GM21576 (cell line): Measurements from ENCODE around the gene ATG2B.

Experiments used
- ATAC-seq: cut with Tn5 transposase; IDR thresholded peaks from one replicate; pipeline ENCODE4 v1.9.1; 2021; ENCODE audit warnings: mild to moderate bottlenecking, moderate library complexity; ENCODE audit not compliant: unreplicated experiment

Gene ATG2B

DNA sequence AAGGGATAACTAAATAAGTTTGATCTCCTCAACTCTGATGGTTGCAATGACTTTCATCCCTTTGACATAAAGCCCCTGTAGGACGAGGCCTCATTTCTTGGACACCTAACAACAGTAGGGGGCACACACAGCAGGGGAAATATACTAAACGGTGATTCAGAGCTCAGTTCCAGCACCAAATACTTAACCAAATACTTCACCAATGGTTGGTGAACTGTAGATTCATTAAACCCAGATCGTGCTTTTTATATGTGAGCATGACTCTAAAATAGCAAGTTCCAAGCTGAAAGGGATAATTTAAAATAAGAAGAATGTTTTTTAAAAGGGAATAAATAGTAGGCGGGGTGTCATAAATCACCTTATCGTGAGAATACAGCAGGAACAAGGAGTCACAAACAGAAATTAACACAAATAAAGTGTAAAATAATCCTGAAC, 53.2 kb downstream of the ATG2B start:
- ATAC-seq, result no peak

DNA sequence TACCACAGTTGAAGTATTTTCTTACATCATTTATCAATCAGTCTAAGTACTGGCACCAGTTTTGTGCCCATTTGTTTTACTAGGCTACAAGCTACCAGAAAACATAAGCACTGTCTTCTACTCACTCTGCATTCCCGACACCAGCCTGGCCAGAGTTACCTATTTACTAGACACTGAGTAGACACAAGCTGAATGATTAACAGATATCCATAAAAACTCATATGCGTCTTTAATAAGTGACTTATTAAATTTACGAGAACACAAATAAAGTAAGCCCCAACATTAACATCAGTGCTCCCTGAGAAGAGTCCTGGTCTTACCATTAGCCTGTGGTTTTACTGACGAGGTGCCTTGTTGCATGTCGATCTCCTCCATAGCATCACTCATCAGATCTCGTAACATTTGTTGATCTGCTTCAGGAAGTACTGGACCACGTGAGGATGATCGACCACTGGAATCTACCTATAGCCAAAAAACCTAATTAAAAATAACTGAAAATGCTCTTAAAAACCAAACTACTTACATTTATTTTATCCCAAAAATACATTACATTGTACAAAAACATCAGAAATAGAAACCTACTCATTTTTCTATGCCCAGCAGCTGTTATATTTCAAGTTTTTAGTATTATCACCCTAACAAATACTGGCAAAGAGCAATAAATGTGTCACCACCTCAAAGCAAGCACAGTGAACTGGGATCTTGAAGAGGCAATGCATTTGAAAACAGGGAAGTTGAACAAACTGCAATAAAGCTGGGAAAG, 53.8 kb downstream of the ATG2B start:
- ATAC-seq, result no peak

DNA sequence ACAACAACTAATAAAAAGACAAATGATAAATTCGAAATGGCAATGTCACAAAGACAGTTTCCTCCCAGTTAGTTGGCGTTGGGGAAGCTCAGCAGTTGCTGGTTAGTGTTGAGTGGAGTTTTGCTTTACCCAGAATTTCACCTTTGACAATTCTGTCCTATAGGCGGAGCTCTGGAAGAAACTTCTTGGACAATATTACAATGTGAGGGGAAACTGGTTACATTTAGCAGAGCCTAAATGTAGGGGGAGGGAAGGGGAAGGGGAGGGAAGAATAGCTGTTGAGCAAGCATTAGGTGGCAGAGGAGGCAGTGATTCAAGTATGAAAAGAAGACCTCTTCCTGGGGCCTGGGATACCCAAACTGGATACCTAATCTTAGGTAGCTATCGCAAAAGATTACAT, 55.7 kb downstream of the ATG2B start:
- no peak for ATAC-seq

DNA sequence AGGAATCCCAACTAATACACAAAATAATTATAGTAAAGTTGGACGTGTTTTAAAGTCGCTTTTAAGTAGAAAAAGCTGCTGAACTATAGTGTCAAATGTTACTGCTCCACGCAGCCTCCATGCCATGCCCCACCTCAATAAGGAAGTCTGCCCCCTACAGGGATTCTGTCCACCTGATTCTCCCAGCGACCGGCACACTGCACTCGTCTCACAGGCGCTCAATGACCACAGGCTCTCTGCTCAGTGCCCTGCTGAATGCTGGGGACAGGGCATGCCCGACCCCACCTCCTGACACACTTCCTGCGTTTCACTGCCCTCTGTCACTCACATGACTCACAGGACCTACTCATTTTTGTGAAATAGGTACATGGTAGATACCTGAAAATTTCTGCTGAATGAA, 58.2 kb downstream of the ATG2B start:
- ATAC-seq, result no peak

DNA sequence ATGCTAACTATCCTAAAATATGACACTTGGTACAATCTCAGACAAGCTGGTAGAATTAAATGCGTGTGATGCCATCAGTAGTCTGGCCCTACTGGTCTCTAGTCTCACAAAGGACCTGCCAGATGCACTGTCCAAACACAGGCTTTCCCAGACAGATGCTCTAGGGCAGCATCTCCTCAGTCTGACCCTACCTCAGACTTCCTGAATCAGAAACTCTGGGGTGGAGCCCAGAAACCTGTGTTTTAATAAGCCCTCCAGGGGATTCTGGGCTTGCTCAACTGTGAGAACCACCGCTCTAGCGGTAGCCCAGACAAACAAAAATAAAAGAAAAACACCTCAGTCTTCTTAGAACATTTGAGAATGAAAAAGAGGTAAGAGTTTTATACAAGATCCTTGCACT, 59.2 kb downstream of the ATG2B start:
- ATAC-seq, result no peak

DNA sequence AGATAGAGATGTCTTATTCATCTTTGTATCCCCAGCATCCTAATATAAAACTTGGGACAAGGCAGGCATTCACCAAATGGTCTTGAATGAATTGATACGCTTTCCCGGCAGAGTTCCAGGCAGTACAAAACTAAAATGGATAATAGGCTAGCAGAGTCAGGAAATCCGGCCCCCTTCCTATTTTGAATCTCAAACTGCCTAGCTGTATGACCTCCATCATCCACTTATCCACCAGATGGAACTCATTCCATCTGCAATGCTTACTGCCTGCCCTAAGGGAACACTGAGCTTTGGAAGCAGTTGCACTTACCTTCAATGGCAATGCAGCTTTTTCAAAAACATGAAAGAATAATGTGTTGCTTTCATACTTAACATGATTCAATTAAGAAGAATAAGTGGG, 63.7 kb downstream of the ATG2B start:
- no peak for ATAC-seq

DNA sequence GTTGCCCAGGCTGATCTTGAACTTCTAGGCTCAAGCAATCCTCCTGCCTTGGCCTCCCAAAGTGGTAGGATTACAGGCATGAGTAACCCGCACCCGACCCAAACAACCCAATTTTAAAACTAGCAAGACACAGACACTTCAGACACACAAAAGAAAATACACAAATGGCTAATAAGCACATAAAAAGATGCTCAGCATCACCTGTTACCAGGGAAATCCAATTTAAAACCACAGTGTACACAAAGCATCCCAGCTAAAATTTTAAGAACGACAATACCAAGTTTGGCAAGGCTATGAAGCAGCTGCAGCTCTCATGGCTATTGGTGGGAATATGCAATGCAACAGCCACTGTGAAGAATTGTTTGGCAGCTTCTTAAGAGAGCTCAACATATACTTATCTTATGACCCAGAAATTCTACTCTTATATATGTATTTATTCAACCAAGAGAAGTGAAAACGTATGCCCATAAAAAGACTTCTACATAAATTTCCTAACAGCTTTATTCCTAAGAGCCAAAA, 65.1 kb downstream of the ATG2B start:
- no peak for ATAC-seq

DNA sequence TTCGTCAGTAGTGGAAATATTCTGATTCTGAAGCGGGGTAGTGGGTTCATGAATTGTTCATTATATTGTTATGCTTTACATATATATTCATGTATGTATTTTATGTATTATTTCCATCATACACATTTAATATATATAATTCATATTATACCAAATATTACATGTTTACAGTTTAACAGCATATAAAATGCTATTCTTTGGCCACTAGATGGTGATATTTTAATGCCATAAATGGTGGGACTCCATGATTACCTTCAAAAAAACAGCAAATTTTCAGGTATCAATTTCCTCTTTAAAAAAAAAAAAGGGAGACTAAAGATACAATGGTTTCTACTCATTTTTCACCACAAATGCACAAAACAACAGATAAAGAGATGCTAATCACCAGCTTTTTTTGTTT, 66.1 kb downstream of the ATG2B start:
- ATAC-seq, result no peak

DNA sequence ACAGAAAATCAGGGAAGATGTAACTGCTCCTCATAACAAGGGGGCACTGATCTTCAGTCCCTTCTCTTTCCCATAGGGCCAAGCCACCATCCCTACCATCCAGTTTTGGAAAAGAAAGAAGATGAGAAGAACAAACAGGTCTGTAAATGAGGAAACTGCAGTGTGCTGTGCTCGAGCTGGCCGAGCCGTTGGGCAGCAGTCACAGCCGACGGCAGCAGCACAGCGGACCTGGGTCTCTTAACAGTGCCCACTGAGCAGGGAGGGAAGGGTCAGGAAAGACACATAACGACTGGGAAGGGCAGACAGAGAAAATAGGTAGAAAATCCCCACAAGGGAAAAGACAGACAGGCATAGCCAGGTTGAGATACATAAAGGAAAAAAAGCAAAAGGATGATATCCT, 68.9 kb downstream of the ATG2B start:
- no peak for ATAC-seq

DNA sequence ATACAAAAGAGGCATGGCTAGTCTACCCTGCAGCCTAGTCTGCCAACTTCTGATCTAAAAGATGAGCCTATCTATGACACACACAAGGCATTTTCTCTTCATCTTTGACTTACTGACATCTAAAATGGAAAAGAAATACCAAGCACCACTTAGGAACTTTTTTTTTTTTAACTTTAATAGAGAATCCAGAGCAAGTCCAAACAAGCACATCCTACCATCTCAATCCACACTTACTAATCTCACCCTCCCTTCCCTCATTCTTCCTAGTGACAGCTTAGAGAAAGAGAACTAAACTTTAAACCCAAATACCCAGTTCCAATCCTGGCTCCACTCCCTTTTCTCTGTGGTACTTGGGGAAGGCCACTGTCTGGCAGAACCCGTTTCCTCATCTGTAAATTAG, 75.3 kb downstream of the ATG2B start:
- no peak for ATAC-seq

DNA sequence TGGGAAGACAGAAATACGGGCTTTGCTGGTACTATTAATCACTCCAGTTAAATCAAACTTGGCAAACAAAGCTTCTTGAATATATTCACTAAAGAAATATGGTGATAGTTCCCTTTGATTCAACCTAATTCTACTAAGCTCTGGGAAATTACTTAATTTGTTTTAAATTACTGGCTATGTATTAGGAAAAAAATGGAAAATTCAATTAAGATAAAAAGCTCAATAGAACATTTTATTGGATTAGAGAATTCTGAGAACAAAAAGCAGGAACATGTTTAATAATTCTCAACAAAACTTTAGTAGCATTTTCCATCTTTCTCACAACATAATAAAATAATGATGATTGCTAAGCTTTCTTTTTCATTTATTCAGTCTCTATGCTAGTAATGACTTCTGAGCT, 76.9 kb downstream of the ATG2B start:
- no peak for ATAC-seq

DNA sequence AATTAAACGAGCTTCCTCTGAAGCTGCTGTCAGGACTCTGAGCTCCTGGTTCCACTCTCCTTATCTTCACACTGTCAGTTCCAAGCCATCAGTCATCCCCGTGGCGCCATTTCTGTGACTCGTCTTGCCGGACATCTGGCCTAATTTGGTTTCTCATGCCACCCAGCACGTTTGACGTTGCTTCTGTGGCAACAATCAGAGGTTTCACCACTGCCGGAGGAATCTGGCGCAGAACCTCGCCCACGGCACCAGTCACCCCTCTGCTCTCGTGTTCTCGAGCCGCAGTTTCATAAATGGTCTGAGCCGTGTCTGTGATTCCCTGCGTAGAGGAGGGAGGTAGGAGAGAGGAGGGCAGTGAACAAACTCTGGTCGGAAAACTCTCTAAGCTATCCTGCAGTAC, 77.5 kb downstream of the ATG2B start:
- ATAC-seq, result no peak

DNA sequence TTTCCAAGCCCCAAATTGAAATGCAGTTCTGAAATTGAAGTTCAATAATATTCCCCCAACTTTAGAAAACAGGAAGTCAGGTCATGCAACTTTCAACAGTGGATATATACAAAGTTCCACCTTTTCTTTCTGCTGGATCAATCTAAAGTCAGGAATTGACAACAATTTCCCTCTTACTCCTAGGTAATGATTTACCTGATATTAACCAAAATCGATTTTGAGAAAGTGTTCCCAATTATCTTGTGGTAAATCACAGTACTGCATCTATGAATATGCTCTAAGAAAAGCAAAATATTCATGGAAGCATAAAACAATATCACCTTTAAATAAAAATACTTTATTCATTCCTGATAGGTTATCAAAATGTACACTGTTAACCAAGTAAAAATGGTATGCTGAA, 78.7 kb downstream of the ATG2B start:
- no peak for ATAC-seq

DNA sequence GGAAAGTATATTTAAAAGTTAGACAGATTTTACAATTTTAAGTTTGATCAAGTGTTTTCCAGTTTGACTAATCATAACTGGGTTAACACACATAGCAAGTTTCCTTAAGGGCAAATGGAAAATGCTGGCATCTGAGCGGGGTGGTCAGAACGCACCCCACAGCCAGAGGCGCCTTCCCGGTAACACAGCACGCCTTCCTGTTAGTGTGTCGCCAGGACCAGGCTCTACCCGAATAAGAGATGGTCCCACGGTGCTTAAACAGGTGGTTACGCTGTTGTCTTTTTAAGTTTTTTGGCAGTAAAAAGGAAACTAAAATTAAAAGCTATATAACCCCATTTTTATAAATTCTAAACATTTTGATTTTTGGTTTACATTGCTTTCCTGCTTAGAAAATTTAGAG, 79.1 kb downstream of the ATG2B start:
- ATAC-seq, result no peak

DNA sequence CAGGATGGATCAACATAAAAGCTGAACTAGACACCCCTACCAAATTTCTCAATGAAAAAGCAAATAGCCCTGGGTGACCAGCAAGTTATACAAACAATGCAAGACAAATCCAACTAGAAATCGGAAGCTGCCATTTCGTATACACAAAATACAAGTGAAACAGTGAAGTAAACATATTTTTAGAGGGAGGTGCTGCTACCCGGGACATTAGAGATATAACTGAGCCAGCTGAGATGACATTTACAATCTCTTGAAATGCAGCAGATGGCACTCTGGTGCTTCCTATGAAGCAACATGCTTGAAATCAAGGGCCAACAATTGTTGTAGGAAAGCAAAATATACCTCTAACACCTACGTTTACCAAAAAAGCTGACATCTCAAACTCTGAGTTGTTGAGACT, 81.7 kb downstream of the ATG2B start:
- ATAC-seq, result no peak

DNA sequence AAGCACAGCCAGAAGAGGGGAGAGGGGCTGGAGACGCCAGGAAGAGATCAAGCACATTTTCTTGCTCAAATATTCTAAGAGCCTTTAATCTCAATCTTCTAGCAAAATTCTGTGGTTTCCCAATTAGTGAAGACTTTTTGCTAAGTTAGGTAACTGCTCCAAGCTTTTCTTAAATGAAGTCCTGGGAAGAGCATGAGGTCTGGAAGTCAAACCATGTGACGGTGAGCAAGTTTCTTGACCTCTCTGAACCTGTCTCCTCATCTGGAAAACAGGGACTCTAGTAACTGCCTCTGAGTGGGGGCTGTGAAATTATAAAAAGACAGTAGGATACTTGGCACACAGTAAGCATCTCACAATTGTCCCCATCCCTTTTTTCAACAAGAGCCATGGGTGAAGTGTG, 83.0 kb downstream of the ATG2B start:
- ATAC-seq, result no peak

DNA sequence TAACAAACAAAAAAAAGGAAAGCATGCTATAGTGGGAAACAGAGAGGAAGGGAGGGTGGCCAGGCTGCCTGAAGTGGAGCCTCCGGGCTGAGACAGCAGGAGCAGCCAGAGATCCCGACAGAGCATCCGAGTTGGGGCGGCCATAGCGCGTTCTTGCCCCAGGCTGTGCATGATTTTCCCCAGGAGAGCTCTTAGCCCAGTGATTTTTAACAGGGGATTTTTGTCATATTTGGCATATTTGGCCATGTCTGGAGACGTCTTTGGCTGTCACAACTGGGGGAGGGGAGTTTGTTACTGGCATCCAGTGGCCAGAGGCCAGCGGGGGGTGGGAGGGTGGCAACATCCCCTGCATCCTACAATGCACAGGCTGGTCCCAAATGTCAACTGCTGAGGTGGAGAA, 83.6 kb downstream of the ATG2B start:
- no peak for ATAC-seq

DNA sequence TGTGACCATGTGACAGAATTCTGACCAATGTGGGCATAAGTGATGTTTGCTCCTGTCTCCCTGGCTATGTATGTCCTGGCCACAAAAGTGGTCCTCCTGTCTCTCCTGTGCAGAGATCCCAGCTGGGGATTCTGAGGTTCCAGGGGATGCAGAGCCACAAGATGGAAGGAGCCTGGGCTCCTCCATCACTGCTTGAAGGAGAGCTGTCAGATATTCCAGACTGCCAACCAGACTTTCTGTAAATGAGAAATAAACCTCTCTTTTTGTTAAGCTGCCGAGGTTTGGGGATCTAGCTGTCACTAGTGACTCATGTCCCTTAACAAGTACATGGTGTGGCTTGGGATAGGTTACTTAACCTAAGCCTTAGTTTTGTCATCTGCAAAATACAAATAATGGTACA, 85.3 kb downstream of the ATG2B start:
- ATAC-seq, result no peak

DNA sequence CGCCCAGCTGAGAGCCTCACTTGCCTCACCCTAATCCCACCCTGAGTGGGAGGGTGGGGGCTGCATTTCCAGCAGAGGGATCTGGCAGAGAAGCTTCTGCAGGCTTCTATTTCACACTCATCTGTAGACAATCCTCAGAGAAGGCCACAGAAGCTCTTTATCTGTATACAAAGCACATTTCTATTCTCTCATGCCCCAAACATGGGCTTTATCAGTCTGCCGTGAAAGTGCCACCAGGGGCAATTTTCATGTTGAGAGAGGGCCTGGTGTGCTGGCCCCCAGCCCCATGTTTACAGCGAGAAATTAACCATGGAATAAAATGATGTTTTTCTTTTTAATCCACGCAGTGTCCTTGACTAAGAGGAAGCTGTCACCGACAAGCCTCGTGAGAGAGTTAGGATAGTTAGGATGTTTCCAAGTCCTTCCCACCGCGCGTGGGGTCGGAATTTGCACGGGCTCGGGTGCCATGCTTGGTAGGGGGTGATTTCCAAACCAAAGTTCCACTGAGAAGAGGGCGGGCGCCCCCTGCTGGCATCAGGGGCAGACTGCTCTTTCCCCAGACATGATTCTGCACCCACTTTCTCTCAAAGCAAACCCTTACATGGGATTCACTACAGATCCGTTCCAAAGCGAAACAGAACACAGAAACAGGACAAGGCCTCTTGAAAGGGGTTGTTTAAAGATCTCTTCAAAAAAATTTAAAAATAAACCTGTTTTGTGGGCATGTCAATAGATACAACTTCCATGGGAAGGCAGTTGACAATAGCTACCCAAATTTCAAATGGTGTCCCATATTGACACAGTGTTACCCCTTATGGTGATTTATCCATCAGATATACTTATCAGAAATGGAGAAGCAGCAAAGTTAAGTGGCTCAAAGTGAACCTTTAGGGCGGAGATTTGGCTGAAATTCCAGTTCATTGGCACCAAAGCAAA, 87.7 kb downstream of the ATG2B start:
- ATAC-seq, result no peak

DNA sequence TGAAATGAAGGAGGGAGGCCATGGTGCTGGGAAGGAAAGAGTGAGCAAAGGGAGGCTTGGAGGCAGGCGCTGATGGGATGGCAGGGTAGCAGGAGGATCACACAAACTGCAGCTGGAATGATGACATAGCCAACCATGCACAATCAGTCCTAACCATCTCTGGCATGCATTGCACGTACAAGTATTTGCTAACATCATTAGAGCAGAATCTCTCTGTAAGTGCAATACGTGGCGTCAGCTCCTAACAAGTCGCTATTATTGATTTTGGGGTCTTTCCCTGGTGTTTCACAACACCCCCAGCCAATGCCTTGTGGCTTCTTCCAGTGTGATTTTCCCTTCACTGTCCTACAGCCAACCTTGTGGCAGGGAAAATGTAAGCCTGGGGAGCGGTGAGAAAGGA, 88.6 kb downstream of the ATG2B start:
- ATAC-seq, result no peak

DNA sequence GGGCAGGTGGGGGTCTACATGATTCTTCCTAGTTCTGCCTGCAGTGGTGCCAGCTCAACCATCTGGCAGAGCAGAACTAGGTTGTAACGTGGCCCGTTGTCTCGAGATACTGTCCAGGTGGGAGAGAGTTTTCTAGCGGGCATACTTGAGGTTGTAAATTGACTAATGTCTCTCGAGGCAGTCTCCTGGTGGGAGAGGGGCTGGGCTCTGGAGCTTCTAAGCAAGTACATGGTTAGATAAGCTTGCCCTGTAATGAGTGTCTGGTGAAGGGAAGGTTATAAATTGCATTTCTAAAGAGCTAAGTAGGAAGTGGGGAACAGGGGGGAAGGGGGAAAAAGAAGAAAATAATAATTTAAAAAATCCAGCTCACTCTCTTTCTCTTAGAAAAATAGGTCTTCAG, 89.0 kb downstream of the ATG2B start:
- no peak for ATAC-seq

DNA sequence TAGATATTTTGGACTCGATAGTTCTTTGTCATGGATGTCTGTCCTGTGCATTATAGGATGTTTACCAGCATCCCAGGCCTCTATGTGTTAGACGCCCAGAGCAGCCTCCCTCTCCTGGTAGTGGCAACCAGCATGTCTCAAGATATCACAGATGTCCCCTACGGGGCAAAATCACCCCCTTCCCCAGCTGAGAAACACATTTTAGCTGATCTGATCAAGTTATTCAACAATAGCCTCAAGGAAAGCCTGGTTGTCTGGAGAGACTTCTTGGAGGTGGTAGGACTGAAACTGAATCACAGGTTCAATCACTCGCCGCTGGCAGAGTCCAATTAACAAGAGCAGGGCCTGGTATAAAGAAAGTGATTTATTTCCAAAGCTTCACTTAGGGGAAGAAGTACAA, 89.5 kb downstream of the ATG2B start:
- no peak for ATAC-seq
